GM18526 (cell line): Measurements from ENCODE around the gene SLC12A1.
A peak's percentile ranks its signal among the peaks of the same experiment; 100 is the strongest.

ENCODE experiments used
- POLR2A ChIP-seq: IDR thresholded peaks from 3 replicates; pipeline ENCODE4 v1.6.1; 2011; ENCODE audit not compliant: insufficient read length; ENCODE audit errors: extremely low read depth

Gene SLC12A1

GRCh38 chr15:48325400-48325799 lies 119.3 kb downstream of the SLC12A1 start:
- TF ChIP-seq POLR2A: no peak

GRCh38 chr15:48330105-48330785 lies 124.1 kb downstream of the SLC12A1 start:
- no peak for TF ChIP-seq POLR2A

- TF ChIP-seq POLR2A: peak; percentile 86
Measured at GRCh38 chr15:48330855-48331795, 125.0 kb downstream of the SLC12A1 start, which contains the start of gene DUT. Gene DUT, plus strand, starts transcription at chr15:48331429. Its CDS starts 87 bp downstream, at chr15:48331516.

- peak; percentile 50 for TF ChIP-seq POLR2A
Measured at GRCh38 chr15:48331796-48332641, 125.9 kb downstream of the SLC12A1 start.

- TF ChIP-seq POLR2A: no peak
Measured at GRCh38 chr15:48332642-48333034, 126.5 kb downstream of the SLC12A1 start.

GRCh38 chr15:48333540-48333939 lies 127.4 kb downstream of the SLC12A1 start:
- no peak for TF ChIP-seq POLR2A

- TF ChIP-seq POLR2A: no peak
Measured at GRCh38 chr15:48334260-48334659, 128.2 kb downstream of the SLC12A1 start.

- TF ChIP-seq POLR2A: no peak
Measured at GRCh38 chr15:48336940-48337339, 130.8 kb downstream of the SLC12A1 start.

GRCh38 chr15:48337607-48338006 lies 131.5 kb downstream of the SLC12A1 start:
- TF ChIP-seq POLR2A: no peak

- no peak for TF ChIP-seq POLR2A
Measured at GRCh38 chr15:48340111-48340510, 134.0 kb downstream of the SLC12A1 start.

GRCh38 chr15:48343865-48344264 lies 137.8 kb downstream of the SLC12A1 start:
- TF ChIP-seq POLR2A: no peak

- TF ChIP-seq POLR2A: no peak
Measured at GRCh38 chr15:48345516-48345915, 139.4 kb downstream of the SLC12A1 start.

- no peak for TF ChIP-seq POLR2A
Measured at GRCh38 chr15:48352474-48353072, 146.5 kb downstream of the SLC12A1 start.
